HepG2 (cell line): ENCODE results near the gene AGRN. TPM values are rescaled to one million over a fixed set of nuclear protein-coding genes. Genes with fewer than 3 reads are reported as not detected.

Experiments
- ATAC-seq: fragments of 200-7000 bp; cut with Tn5 transposase; 3 replicates; pipeline ENCODE4 v1.9.1; 2020; ENCODE audit warnings: mild to moderate bottlenecking, moderate library complexity
- BruUV-seq: library from RNA; stranded (reverse); fragments of 400-500 nt; replicated peaks from 2 replicates; lab custom pipeline; 2021; lab: Mats Ljungman, UMichigan
- CTCF ChIA-PET: fragments of 300-600 bp; formaldehyde crosslinking; extraction: SDS; loops from one replicate; lab custom pipeline; 2021; ENCODE audit warnings: low total read pairs, inconsistent platforms, low intra/inter-chr PET ratio; lab: Yijun Ruan, JAX
- POLR2A ChIA-PET: fragments of 350-600 bp; sonication (Branson Sonifier 250); formaldehyde crosslinking; loops from one replicate; lab custom pipeline; 2020; ENCODE audit warnings: antibody characterized with exemption, inconsistent platforms; lab: Yijun Ruan, JAX
- DNase-seq: peaks from one replicate; pipeline ENCODE4 v3.0.0-alpha.2; 2015; ENCODE audit warnings: low spot score
- FAIRE-seq: peaks from 3 replicates; lab custom pipeline; 2011; peaks lifted over from hg19 to GRCh38; lab: Jason Lieb, UNC
- H2AFZ ChIP-seq: one replicate; pipeline ENCODE4 v1.6.1; 2011; ENCODE audit warnings: low read length, inconsistent platforms
- H3K27ac ChIP-seq: fragments of 300-600 bp; 3 replicates; pipeline ENCODE4 v1.8.0; 2011; ENCODE audit warnings: mixed run types, mild to moderate bottlenecking, mixed read lengths, low read length, inconsistent platforms; ENCODE audit not compliant: insufficient read depth; ENCODE audit errors: extremely low read length
- H3K27me3 ChIP-seq, 2 experiments: fragments of 200-600 bp in 1 of 2; 2 replicates in 1 of 2; 3 replicates in 1 of 2; pipeline versions ENCODE4 v1.6.0 to v1.8.0; 2011; ENCODE audit warnings: low read length in 2 of 2, mild to moderate bottlenecking in 2 of 2, moderate library complexity in 2 of 2, inconsistent platforms in 1 of 2; ENCODE audit not compliant: insufficient read depth in 2 of 2, control insufficient read depth in 1 of 2
- H3K36me3 ChIP-seq, 2 experiments: fragments of 200-600 bp in 1 of 2; replicated peaks in 1 of 2; 2 replicates in 1 of 2; 3 replicates in 1 of 2; pipeline versions ENCODE4 v1.5.1 to v1.8.0; 2011; ENCODE audit warnings: low read length in 2 of 2, inconsistent platforms in 1 of 2; ENCODE audit not compliant: insufficient read depth in 2 of 2, control insufficient read depth in 1 of 2
- H3K4me1 ChIP-seq: 2 replicates; pipeline ENCODE4 v1.5.1; 2012; ENCODE audit warnings: low read length, inconsistent platforms; ENCODE audit not compliant: insufficient read depth
- H3K4me2 ChIP-seq: 2 replicates; pipeline ENCODE4 v1.6.0; 2011; ENCODE audit warnings: low read depth, low read length, inconsistent platforms
- H3K4me3 ChIP-seq, 3 experiments: fragments of 200-600 bp in 1 of 3; sonication (generic), shearing (Covaris generic) in 1 of 3; replicated peaks in 1 of 3; 2 replicates each; pipeline ENCODE4 v1.5.1; 2011 to 2016; ENCODE audit warnings: low read length in 3 of 3, inconsistent platforms in 2 of 3, low read depth in 2 of 3, mild to moderate bottlenecking in 2 of 3, control low read depth in 1 of 3, mixed read lengths in 1 of 3; ENCODE audit not compliant: insufficient read depth in 1 of 3
- H3K79me2 ChIP-seq: one replicate; pipeline ENCODE4 v1.6.1; 2011; ENCODE audit warnings: low read length, inconsistent platforms; ENCODE audit not compliant: insufficient read depth
- H3K9ac ChIP-seq: 2 replicates; pipeline ENCODE4 v1.6.0; 2011; ENCODE audit warnings: mild to moderate bottlenecking, low read depth, low read length, inconsistent platforms; ENCODE audit not compliant: insufficient read depth
- H3K9me3 ChIP-seq: 2 replicates; pipeline ENCODE4 v1.5.1; 2012; ENCODE audit warnings: mild to moderate bottlenecking, low read length
- H4K20me1 ChIP-seq: 2 replicates; pipeline ENCODE4 v1.6.0; 2011; ENCODE audit warnings: inconsistent platforms, mild to moderate bottlenecking, low read length, moderate library complexity; ENCODE audit not compliant: insufficient read depth
- ARNT ChIP-seq: fragments of 450-650 bp; IDR thresholded peaks from 2 replicates; pipeline ENCODE4 v1.6.1; 2017
- HNRNPL ChIP-seq: fragments of 200-400 bp; formaldehyde crosslinking; IDR thresholded peaks from 2 replicates; pipeline ENCODE4 v1.6.1; 2017; ENCODE audit warnings: mild to moderate bottlenecking, low read depth, low read length
- TARDBP ChIP-seq: sonication (generic); formaldehyde crosslinking; IDR thresholded peaks from 2 replicates; pipeline ENCODE4 v1.8.0; 2022; ENCODE audit warnings: mild to moderate bottlenecking, missing genetic modification reagents
- WGBS: methylation state at CpG from one replicate; pipeline ENCODE4 v1.1.6; 2017; ENCODE audit warnings: low lambda C conversion rate; 5-methylcytosine and 5-hydroxymethylcytosine counted together
- in situ Hi-C: cut with HindIII; loops from 2 replicates; pipeline ENCODE4 v1.10.0; 2017; ENCODE audit warnings: low pct_unique_long_range_greater_than_20kb; ENCODE audit not compliant: extremely low pct_ligation_motif_present
- intact Hi-C: fragments of 100-400 bp; cut with micrococcal nuclease; formaldehyde crosslinking; loops from one replicate; pipeline ENCODE4 v1.10.0; 2022; ENCODE audit not compliant: unreplicated experiment
- polyA plus RNA-seq, 8 experiments: library from polyadenylated mRNA; depleted of rRNA in 3 of 8; stranded (reverse) in 7 of 8; unstranded in 1 of 8; fragments of >200 nt; fragmentation: Illumina TruSeq in 4 of 8; extraction: Trizol in 4 of 8; gene quantifications; 2 replicates each; pipeline versions ENCODE4 v1.2.1 to v1.2.3, GENCODE V29; 2011 to 2016; ENCODE audit warnings: low read depth in 4 of 8, missing spikeins in 1 of 8, mixed read lengths in 1 of 8; ENCODE audit not compliant: insufficient read depth in 1 of 8
- total RNA-seq, 5 experiments: library from RNA; depleted of rRNA; stranded (reverse); fragments of >200 nt; fragmentation: Illumina TruSeq; extraction: Trizol; gene quantifications; 2 replicates each; pipeline ENCODE4 v1.2.3, GENCODE V29; 2016; ENCODE audit warnings: low read depth in 1 of 5
- TF ChIP-seq, protein P1 (sequence below): sonication (generic); formaldehyde crosslinking; IDR thresholded peaks from 2 replicates; pipeline ENCODE4 v1.4.0; 2020; ENCODE audit warnings: missing genetic modification reagents

Gene AGRN
- total and polyA plus RNA-seq, 2 of the 13 experiments (the other 11 are each of a cell fraction or from before 2014, with no cell fraction given): 29.8 to 65.2 TPM

DNA sequence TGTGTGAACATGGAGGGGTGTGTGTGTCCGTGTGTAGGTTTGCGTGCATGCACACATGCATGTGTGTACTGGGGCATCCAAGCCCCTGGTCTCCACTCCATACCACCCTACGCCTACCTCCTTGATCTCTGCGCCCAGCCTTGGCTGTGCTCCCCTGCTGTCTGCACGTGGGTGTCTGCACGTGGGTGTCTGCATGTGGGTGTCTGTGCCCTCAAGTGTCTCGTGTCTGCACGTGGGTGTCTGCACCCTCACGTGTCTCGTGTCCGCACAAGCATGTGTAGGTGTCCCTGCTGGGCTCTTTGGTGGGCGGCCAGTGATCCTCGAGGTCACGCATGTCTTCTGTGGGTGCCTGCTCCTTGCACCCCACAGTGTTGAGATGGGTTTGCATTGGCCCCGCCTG, 33.1 kb downstream of the AGRN start:
- intact Hi-C loops: no loop called here
- ChIA-PET CTCF (no interaction called here), POLR2A (no interaction called here)
- Histone ChIP-seq H4K20me1 (no peaks in the 10 kb centered on the region), H3K27ac (no peak overlapping the region), H2AFZ (no peak overlapping the region), H3K4me2 (no peak overlapping the region), H3K4me1 (peaks cover 8% of the 10 kb centered on the region), H3K36me3 (peaks cover 35 to 37% of the 10 kb centered on the region in 2 experiments; a peak in 4 of 5 replicates), H3K79me2 (no peaks in the 10 kb centered on the region), H3K4me3 (no peak overlapping the region), H3K27me3 (no peaks in the 10 kb centered on the region), H3K9me3 (no peaks in the 10 kb centered on the region), H3K9ac (no peak overlapping the region)
- no peak for DNase-seq
- TF ChIP-seq TARDBP (CRISPR knock-in tag) (0 out of 2 replicates have a peak, but pooled peaks have one; percentile 3), ARNT (no peak)
- WGBS: 99% methylated on average over 11 of the region's 15 CpGs
- in situ Hi-C loops: no loop called here
- no peak for FAIRE-seq
- ATAC-seq: no peak
- no TSS peak for BruUV-seq

DNA sequence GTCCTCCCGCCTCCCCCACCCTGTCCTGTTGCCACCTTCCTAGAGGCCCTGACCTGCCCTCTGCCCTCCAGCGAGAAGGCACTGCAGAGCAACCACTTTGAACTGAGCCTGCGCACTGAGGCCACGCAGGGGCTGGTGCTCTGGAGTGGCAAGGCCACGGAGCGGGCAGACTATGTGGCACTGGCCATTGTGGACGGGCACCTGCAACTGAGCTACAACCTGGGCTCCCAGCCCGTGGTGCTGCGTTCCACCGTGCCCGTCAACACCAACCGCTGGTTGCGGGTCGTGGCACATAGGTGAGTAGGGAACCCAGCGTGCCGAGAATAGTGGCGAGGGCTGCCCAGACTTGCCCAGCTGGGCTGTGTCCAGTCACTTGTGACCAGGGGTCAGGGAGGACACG, 33.8 kb downstream of the AGRN start:
- no peaks in the 10 kb centered on the region for H3K27me3 ChIP-seq
- no peak overlapping the region for H3K27ac ChIP-seq
- H3K79me2 ChIP-seq: no peaks in the 10 kb centered on the region
- 96% methylated on average over 13 of the region's 18 CpGs for WGBS
- H3K4me2 ChIP-seq: no peak overlapping the region
- no peak overlapping the region for H3K9ac ChIP-seq
- in situ Hi-C loops: no loop called here
- H3K4me1 ChIP-seq: peaks cover 10% of the 10 kb centered on the region
- ChIA-PET POLR2A (no interaction called here), CTCF (no interaction called here)
- H3K4me3 ChIP-seq: no peak overlapping the region
- H3K9me3 ChIP-seq: no peaks in the 10 kb centered on the region
- DNase-seq (no peak), ATAC-seq (no peak), FAIRE-seq (no peak)
- no peak overlapping the region for H2AFZ ChIP-seq
- no peaks in the 10 kb centered on the region for H4K20me1 ChIP-seq
- BruUV-seq: no TSS peak
- TF ChIP-seq, protein P1, sequence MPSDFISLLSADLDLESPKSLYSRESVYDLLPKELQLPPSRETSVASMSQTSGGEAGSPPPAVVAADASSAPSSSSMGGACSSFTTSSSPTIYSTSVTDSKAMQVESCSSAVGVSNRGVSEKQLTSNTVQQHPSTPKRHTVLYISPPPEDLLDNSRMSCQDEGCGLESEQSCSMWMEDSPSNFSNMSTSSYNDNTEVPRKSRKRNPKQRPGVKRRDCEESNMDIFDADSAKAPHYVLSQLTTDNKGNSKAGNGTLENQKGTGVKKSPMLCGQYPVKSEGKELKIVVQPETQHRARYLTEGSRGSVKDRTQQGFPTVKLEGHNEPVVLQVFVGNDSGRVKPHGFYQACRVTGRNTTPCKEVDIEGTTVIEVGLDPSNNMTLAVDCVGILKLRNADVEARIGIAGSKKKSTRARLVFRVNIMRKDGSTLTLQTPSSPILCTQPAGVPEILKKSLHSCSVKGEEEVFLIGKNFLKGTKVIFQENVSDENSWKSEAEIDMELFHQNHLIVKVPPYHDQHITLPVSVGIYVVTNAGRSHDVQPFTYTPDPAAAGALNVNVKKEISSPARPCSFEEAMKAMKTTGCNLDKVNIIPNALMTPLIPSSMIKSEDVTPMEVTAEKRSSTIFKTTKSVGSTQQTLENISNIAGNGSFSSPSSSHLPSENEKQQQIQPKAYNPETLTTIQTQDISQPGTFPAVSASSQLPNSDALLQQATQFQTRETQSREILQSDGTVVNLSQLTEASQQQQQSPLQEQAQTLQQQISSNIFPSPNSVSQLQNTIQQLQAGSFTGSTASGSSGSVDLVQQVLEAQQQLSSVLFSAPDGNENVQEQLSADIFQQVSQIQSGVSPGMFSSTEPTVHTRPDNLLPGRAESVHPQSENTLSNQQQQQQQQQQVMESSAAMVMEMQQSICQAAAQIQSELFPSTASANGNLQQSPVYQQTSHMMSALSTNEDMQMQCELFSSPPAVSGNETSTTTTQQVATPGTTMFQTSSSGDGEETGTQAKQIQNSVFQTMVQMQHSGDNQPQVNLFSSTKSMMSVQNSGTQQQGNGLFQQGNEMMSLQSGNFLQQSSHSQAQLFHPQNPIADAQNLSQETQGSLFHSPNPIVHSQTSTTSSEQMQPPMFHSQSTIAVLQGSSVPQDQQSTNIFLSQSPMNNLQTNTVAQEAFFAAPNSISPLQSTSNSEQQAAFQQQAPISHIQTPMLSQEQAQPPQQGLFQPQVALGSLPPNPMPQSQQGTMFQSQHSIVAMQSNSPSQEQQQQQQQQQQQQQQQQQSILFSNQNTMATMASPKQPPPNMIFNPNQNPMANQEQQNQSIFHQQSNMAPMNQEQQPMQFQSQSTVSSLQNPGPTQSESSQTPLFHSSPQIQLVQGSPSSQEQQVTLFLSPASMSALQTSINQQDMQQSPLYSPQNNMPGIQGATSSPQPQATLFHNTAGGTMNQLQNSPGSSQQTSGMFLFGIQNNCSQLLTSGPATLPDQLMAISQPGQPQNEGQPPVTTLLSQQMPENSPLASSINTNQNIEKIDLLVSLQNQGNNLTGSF: no peak
- peak; percentile 58; the same call in 1 of the 2 replicates for TF ChIP-seq HNRNPL
- H3K36me3 ChIP-seq: peaks cover 35 to 37% of the 10 kb centered on the region in 2 experiments; a peak in 4 of 5 replicates
- intact Hi-C loops: no loop called here
